H1 (cell line): Measurements from ENCODE around the gene USP24. TPM values are rescaled to one million over a fixed set of nuclear protein-coding genes. Genes with fewer than 3 reads are reported as not detected.

Experiments used
- CTCF ChIA-PET: fragments of 300-600 bp; sonication (Branson Sonifier 250); formaldehyde crosslinking; loops from one replicate; lab custom pipeline; 2021; ENCODE audit not compliant: partially characterized antibody; lab: Charles Lee
- POLR2A ChIA-PET: fragments of 300-600 bp; sonication (Branson Sonifier 250); formaldehyde crosslinking; loops from one replicate; lab custom pipeline; 2021; ENCODE audit warnings: inconsistent platforms; ENCODE audit not compliant: partially characterized antibody; lab: Charles Lee
- DNase-seq, 2 experiments: peaks; one replicate each; pipeline versions ENCODE4 v3.0.0 to v3.0.0-alpha.2; 2010 to 2022; ENCODE audit warnings: low spot score in 2 of 2, low read depth in 1 of 2, mixed read lengths in 1 of 2
- FAIRE-seq: peaks from 2 replicates; lab custom pipeline; 2011; peaks lifted over from hg19 to GRCh38; lab: Jason Lieb, UNC
- H2AFZ ChIP-seq: 2 replicates; pipeline ENCODE4 v1.8.1; 2012; ENCODE audit warnings: low read length, inconsistent platforms
- H2AK5ac ChIP-seq: 2 replicates; pipeline ENCODE4 v1.6.1; 2013; ENCODE audit warnings: low read depth, low read length
- H2BK120ac ChIP-seq: replicated peaks from 2 replicates; pipeline ENCODE3; 2013; ENCODE audit warnings: low read depth, low read length, inconsistent platforms
- H2BK12ac ChIP-seq: 2 replicates; pipeline ENCODE4 v1.6.1; 2013; ENCODE audit warnings: low read depth, low read length
- H2BK15ac ChIP-seq: 2 replicates; pipeline ENCODE4 v1.6.1; 2013; ENCODE audit warnings: low read length
- H2BK20ac ChIP-seq: 2 replicates; pipeline ENCODE4 v1.6.1; 2013; ENCODE audit warnings: low read length
- H2BK5ac ChIP-seq: 2 replicates; pipeline ENCODE4 v1.6.1; 2013; ENCODE audit warnings: low read depth, low read length
- H3K14ac ChIP-seq: 2 replicates; pipeline ENCODE4 v1.6.1; 2013; ENCODE audit warnings: inconsistent platforms; ENCODE audit not compliant: insufficient read length
- H3K18ac ChIP-seq: 2 replicates; pipeline ENCODE4 v1.6.1; 2013; ENCODE audit warnings: low read length; ENCODE audit errors: extremely low read depth
- H3K23ac ChIP-seq: 2 replicates; pipeline ENCODE4 v1.6.1; 2013; ENCODE audit warnings: inconsistent platforms; ENCODE audit not compliant: insufficient read length
- H3K23me2 ChIP-seq: 2 replicates; pipeline ENCODE4 v1.6.1; 2013; ENCODE audit warnings: low read depth, low read length
- H3K27ac ChIP-seq: 2 replicates; pipeline ENCODE4 v1.6.1; 2011; ENCODE audit warnings: low read depth, low read length, inconsistent platforms
- H3K27me3 ChIP-seq, 4 experiments: replicated peaks in 1 of 4; 1 replicate in 1 of 4; 2 replicates in 3 of 4; pipeline versions ENCODE4 v1.6.1 to v1.8.1; 2011 to 2013; ENCODE audit warnings: low read length in 3 of 4, mild to moderate bottlenecking in 3 of 4, inconsistent platforms in 2 of 4, mixed read lengths in 2 of 4, moderate library complexity in 1 of 4; ENCODE audit not compliant: control insufficient read depth in 3 of 4, insufficient read depth in 3 of 4; ENCODE audit errors: extremely low read depth in 1 of 4
- H3K36me3 ChIP-seq, 4 experiments: 2 replicates each; pipeline versions ENCODE4 v1.6.1 to v1.8.1; 2011 to 2013; ENCODE audit warnings: mild to moderate bottlenecking in 4 of 4, low read length in 3 of 4, moderate library complexity in 2 of 4, control low read depth in 1 of 4, inconsistent platforms in 1 of 4; ENCODE audit not compliant: insufficient read depth in 4 of 4, control insufficient read depth in 2 of 4
- H3K4ac ChIP-seq: replicated peaks from 2 replicates; pipeline ENCODE3; 2013; ENCODE audit warnings: low read length, low read depth, mixed read lengths, inconsistent platforms; ENCODE audit not compliant: insufficient read length
- H3K4me1 ChIP-seq, 4 experiments: replicated peaks in 1 of 4; 1 replicate in 1 of 4; 2 replicates in 3 of 4; pipeline versions ENCODE4 v1.6.1 to v1.8.1; 2011 to 2013; ENCODE audit warnings: low read length in 3 of 4, inconsistent platforms in 2 of 4, mixed read lengths in 1 of 4; ENCODE audit not compliant: insufficient read depth in 4 of 4, control insufficient read depth in 3 of 4
- H3K4me2 ChIP-seq, 2 experiments: 2 replicates each; pipeline versions ENCODE4 v1.6.1 to v1.8.1; 2011 to 2013; ENCODE audit warnings: low read depth in 2 of 2, low read length in 2 of 2, control low read depth in 1 of 2, inconsistent platforms in 1 of 2, mild to moderate bottlenecking in 1 of 2; ENCODE audit not compliant: insufficient read depth in 1 of 2
- H3K4me3 ChIP-seq, 4 experiments: fragments of 200-600, 300-600 bp in 1 of 4; sonication (generic), shearing (Covaris generic), sonication (Bioruptor Twin) in 1 of 4; 2 replicates each; pipeline versions ENCODE4 v1.5.1 to v1.8.1; 2011 to 2016; ENCODE audit warnings: low read length in 4 of 4, low read depth in 3 of 4, control low read depth in 2 of 4, inconsistent platforms in 2 of 4, mild to moderate bottlenecking in 2 of 4, mixed read lengths in 1 of 4, moderate library complexity in 1 of 4; ENCODE audit not compliant: insufficient read depth in 2 of 4; ENCODE audit errors: extremely low read depth in 1 of 4
- H3K56ac ChIP-seq: replicated peaks from 2 replicates; pipeline ENCODE3; 2013; ENCODE audit warnings: low read depth, mild to moderate bottlenecking, mixed read lengths, low read length, inconsistent platforms; ENCODE audit not compliant: insufficient read length
- H3K79me1 ChIP-seq: 2 replicates; pipeline ENCODE4 v1.6.1; 2013; ENCODE audit warnings: low read depth, low read length, control low read depth
- H3K79me2 ChIP-seq, 2 experiments: 2 replicates each; pipeline versions ENCODE4 v1.6.1 to v1.8.1; 2012 to 2013; ENCODE audit warnings: low read length in 2 of 2, mild to moderate bottlenecking in 2 of 2, inconsistent platforms in 1 of 2; ENCODE audit not compliant: insufficient read depth in 2 of 2, control insufficient read depth in 1 of 2
- H3K9ac ChIP-seq, 4 experiments: replicated peaks in 1 of 4; 1 replicate in 1 of 4; 2 replicates in 3 of 4; pipeline versions ENCODE4 v1.6.1 to v1.8.1; 2011 to 2013; ENCODE audit warnings: low read depth in 3 of 4, low read length in 3 of 4, control low read depth in 2 of 4, mild to moderate bottlenecking in 2 of 4, moderate library complexity in 2 of 4, inconsistent platforms in 1 of 4; ENCODE audit errors: extremely low read depth in 1 of 4
- H3K9me3 ChIP-seq, 2 experiments: 2 replicates each; pipeline versions ENCODE4 v1.6.1 to v1.8.1; 2012 to 2013; ENCODE audit warnings: mild to moderate bottlenecking in 2 of 2, moderate library complexity in 2 of 2, control low read depth in 1 of 2, inconsistent platforms in 1 of 2, low read depth in 1 of 2, low read length in 1 of 2, mixed read lengths in 1 of 2; ENCODE audit not compliant: insufficient read depth in 2 of 2
- H4K20me1 ChIP-seq, 2 experiments: replicated peaks in 1 of 2; 2 replicates each; pipeline versions ENCODE3 to v1.8.1; 2011 to 2013; ENCODE audit warnings: inconsistent platforms in 2 of 2, low read length in 2 of 2, mild to moderate bottlenecking in 1 of 2; ENCODE audit not compliant: insufficient read depth in 2 of 2, control insufficient read depth in 1 of 2
- H4K5ac ChIP-seq: 2 replicates; pipeline ENCODE4 v1.6.1; 2013; ENCODE audit warnings: low read length, low read depth, mixed read lengths, inconsistent platforms; ENCODE audit not compliant: insufficient read length
- H4K8ac ChIP-seq: 2 replicates; pipeline ENCODE4 v1.8.0; 2013; ENCODE audit warnings: mild to moderate bottlenecking, moderate library complexity, low read length, inconsistent platforms; ENCODE audit not compliant: insufficient read depth; ENCODE audit errors: extremely low read depth
- H4K91ac ChIP-seq: replicated peaks from 2 replicates; pipeline ENCODE3; 2013; ENCODE audit warnings: low read length, mixed read lengths, inconsistent platforms; ENCODE audit not compliant: insufficient read length
- CBX5 ChIP-seq: fragments of 300-800, 300-1000 bp; sonication (generic); IDR thresholded peaks from 2 replicates; pipeline ENCODE4 v1.7.1; 2016; ENCODE audit warnings: antibody characterized with exemption, low read length, low read depth
- CEBPB ChIP-seq: IDR thresholded peaks from 2 replicates; pipeline ENCODE4 v1.6.1; 2012; ENCODE audit warnings: low read depth, low read length
- CTBP2 ChIP-seq: IDR thresholded peaks from 2 replicates; pipeline ENCODE4 v1.7.0; 2011; ENCODE audit warnings: borderline replicate concordance, mild to moderate bottlenecking, moderate library complexity, mixed read lengths, low read length; ENCODE audit not compliant: insufficient read depth, insufficient read length
- CTCF ChIP-seq, 3 experiments: IDR thresholded peaks; 1 replicate in 2 of 3; 2 replicates in 1 of 3; pipeline versions ENCODE4 v1.5.1 to v1.6.1; 2011; ENCODE audit warnings: low read length in 3 of 3, mild to moderate bottlenecking in 3 of 3, inconsistent platforms in 2 of 3, low read depth in 1 of 3, moderate library complexity in 1 of 3; ENCODE audit not compliant: insufficient read depth in 1 of 3; ENCODE audit errors: control extremely low read depth in 1 of 3
- EGR1 ChIP-seq: IDR thresholded peaks from 2 replicates; pipeline ENCODE4 v1.6.1; 2011; ENCODE audit warnings: low read depth, low read length, borderline replicate concordance
- GTF2F1 ChIP-seq: IDR thresholded peaks from 2 replicates; pipeline ENCODE4 v1.6.1; 2012; ENCODE audit warnings: low read depth, low read length, improper control_type of control experiment, borderline replicate concordance
- HDAC6 ChIP-seq: IDR thresholded peaks from one replicate; pipeline ENCODE4 v1.7.1; 2012; ENCODE audit warnings: low read depth, mild to moderate bottlenecking, inconsistent platforms, low read length, moderate library complexity
- JUN ChIP-seq: IDR thresholded peaks from 2 replicates; pipeline ENCODE4 v1.6.1; 2011; ENCODE audit warnings: low read depth, mild to moderate bottlenecking, improper control_type of control experiment, low read length
- RBBP5 ChIP-seq: IDR thresholded peaks from 2 replicates; pipeline ENCODE4 v1.7.1; 2012; ENCODE audit warnings: low read depth, mild to moderate bottlenecking, inconsistent platforms, low read length, moderate library complexity, borderline replicate concordance
- RNF2 ChIP-seq: fragments of 200-900, 300-1000 bp; sonication (generic); IDR thresholded peaks from 2 replicates; pipeline ENCODE4 v1.7.1; 2016; ENCODE audit warnings: borderline replicate concordance, low read depth, mild to moderate bottlenecking, antibody characterized with exemption, low read length; ENCODE audit not compliant: poor library complexity, severe bottlenecking; ENCODE audit errors: missing control alignments
- SIRT6 ChIP-seq: IDR thresholded peaks from one replicate; pipeline ENCODE4 v1.7.1; 2012; ENCODE audit warnings: low read length, inconsistent platforms
- YY1 ChIP-seq: IDR thresholded peaks from 2 replicates; pipeline ENCODE4 v1.6.1; 2011; ENCODE audit warnings: low read depth, mild to moderate bottlenecking, low read length
- WGBS, 2 experiments: shearing (Covaris generic) in 1 of 2; methylation state at CpG; one replicate each; pipeline versions ENCODE4 v1.1.6 to v1.1.7; 2013 to 2015; ENCODE audit warnings: low lambda C conversion rate in 2 of 2, mixed read lengths in 2 of 2, inconsistent platforms in 1 of 2, low coverage in 1 of 2, missing lambda C conversion rate in 1 of 2; ENCODE audit not compliant: insufficient replicate concordance in 2 of 2, insufficient coverage in 1 of 2, insufficient read length in 1 of 2; ENCODE audit errors: extremely low coverage in 1 of 2, missing lambda C conversion rate in 1 of 2; 5-methylcytosine and 5-hydroxymethylcytosine counted together
- polyA plus RNA-seq, 7 experiments: library from polyadenylated mRNA; depleted of rRNA in 3 of 7; stranded (reverse) in 5 of 7; unstranded in 2 of 7; fragments of >200 nt in 5 of 7; fragments of 200-250 nt in 2 of 7; gene quantifications; 1 replicate in 5 of 7; 2 replicates in 1 of 7; 4 replicates in 1 of 7; pipeline versions ENCODE4 v1.2.1 to v1.2.3, GENCODE V29; 2011 to 2013; ENCODE audit warnings: missing spikeins in 2 of 7, mixed read lengths in 2 of 7
- total RNA-seq: library from RNA; stranded (reverse); fragmentation: NEBNext Ultra II Directional; extraction: Animal tissue kit (Norgen Biotek cat#: 25700); gene quantifications from 2 replicates; pipeline ENCODE4 v1.2.1, GENCODE V29; 2021

Gene USP24
- total and polyA plus RNA-seq, 2 of the 8 experiments (the other 6 are each of a cell fraction or from before 2014, with no cell fraction given) = 11.1 to 34.6 TPM

- Histone ChIP-seq H4K8ac (no peak overlapping the region), H2BK12ac (no peak overlapping the region), H3K18ac (no peak overlapping the region), H3K14ac (no peak overlapping the region), H2BK15ac (no peak overlapping the region), H4K20me1 (no peaks in the 10 kb centered on the region), H3K4me1 (no peaks in the 10 kb centered on the region), H3K79me2 (no peaks in the 10 kb centered on the region), H3K27ac (no peak overlapping the region), H2BK5ac (no peak overlapping the region), H3K4me2 (no peak overlapping the region), H3K79me1 (no peaks in the 10 kb centered on the region), H3K4me3 (no peak overlapping the region), H2BK20ac (no peak overlapping the region), H3K23ac (no peak overlapping the region), H3K27me3 (no peaks in the 10 kb centered on the region), H4K5ac (no peak overlapping the region), H3K56ac (no peak overlapping the region), H3K9ac (no peak overlapping the region), H3K9me3 (no peaks in the 10 kb centered on the region; a peak in 1 of 4 replicates), H3K23me2 (no peaks in the 10 kb centered on the region), H2BK120ac (no peak overlapping the region), H2AK5ac (no peak overlapping the region), H3K4ac (no peak overlapping the region), H2AFZ (no peak overlapping the region), H4K91ac (no peak overlapping the region), H3K36me3 (no peaks in the 10 kb centered on the region)
- whole genome bisulfite sequencing, 2 experiments = 95% methylated on average over 3 of the region's 3 CpGs; no CpG with 5 or more reads in 1 of the 2 experiments
- POLR2A ChIA-PET = no interaction called here
- no peak for FAIRE-seq
- CTCF ChIA-PET = interaction anchor here (1.4 kb wide), 1 partner anchor 10 kb away, joined by 3 read pairs; no protein-coding TSS in a partner anchor
- no peak for DNase-seq
- no peak for TF ChIP-seq CEBPB
- no peak for TF ChIP-seq CBX5
- no peak for TF ChIP-seq CTBP2
- TF ChIP-seq RBBP5 = no peak
- TF ChIP-seq HDAC6 = no peak
- TF ChIP-seq RNF2 = no peak
- no peak for TF ChIP-seq JUN
- TF ChIP-seq EGR1 = no peak
- no peak for TF ChIP-seq GTF2F1
- no peak for TF ChIP-seq YY1
- no peak for TF ChIP-seq SIRT6
- TF ChIP-seq CTCF (IDR thresholded peaks at IDR 0.05; ENCODE audit: control extremely low read depth in 1 of 3, insufficient read depth in 1 of 3, low read depth in 1 of 3, low read length in 3 of 3) = no peak
Measured at GRCh38 chr1:55234016-55234415, 18.9 kb upstream of the USP24 start.
